SHP77 (cell line): ENCODE measurements around the gene GABRE.
"Not testable (repeated sequence)": the region's sequence is repeated elsewhere in the genome, so short reads cannot be mapped to it uniquely, and the experiment has no call there.

Experiments
- DNase-seq, 2 experiments: peaks; one replicate each; lab custom pipeline; 2025; lab: John Stamatoyannopoulos, UW

Gene GABRE

DNA sequence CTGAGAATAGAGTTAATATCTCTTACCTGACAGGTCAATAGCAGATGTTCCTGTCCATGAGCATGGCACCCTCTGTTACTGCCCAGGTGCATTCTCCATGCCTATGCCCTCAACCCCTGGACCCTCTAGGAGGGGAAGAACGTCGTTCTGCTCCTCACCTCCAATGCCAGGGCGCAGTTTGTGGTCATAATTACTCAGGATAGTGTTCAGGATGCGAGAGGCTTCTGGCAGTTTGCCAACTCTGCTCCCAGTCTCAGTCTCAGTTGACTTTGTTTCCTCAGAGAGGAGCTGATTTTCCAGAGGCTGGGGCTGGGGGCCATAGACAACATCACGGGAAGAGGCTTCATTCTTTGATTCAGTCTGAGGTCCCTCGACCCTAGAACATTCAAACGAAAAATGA lies 4.4 kb downstream of the GABRE start:
- no peak for DNase-seq

DNA sequence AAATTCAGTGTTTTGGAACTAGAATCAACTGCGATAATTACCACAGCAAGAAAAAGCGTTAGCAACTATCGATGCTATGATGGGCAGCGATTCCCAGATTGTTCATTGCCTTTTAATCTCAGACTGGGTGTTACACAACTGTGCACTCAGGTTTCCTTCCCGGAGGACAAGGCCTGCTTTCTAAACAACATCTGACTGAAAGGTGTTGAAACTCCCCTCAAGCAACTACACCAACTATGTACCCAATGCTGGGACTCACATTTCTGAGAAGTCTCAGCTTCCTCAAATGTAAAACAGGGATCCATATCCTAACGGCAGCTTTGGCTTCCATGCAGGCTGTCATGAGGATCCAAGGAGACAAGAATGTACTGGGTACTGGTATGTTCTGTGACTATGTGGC lies 8.2 kb downstream of the GABRE start:
- no peak for DNase-seq

DNA sequence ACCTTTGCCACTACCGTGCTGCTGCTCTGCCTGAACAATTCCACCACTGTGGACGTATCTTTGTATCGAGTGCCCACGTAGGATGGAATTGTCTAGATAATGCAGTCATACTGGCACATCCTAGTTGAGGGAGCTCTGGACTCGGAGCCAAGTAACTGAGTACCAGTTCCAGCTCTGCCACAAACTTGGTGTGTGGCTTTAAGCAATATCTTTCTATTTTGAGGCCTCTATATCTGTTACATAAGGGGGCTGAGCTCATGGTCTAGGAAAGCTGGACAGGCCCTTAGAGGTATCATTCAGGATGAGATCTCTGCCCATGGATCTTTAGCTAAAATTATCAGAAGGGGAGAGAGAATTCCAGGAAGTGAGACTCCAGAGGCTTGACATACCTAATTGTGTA lies 12.4 kb downstream of the GABRE start:
- DNase-seq: no peak

GRCh38 chrX:151958101-151958500 lies 16.4 kb downstream of the GABRE start:
- no peak for DNase-seq

GRCh38 chrX:151954730-151955129 lies 19.7 kb downstream of the GABRE start:
- DNase-seq: no peak

- no peak for DNase-seq
These were observed 36.3 kb downstream of the GABRE start for GRCh38 chrX:151938172-151938571.

- DNase-seq: no peak
These were observed 39.1 kb downstream of the GABRE start for GRCh38 chrX:151935358-151935757.

GRCh38 chrX:151929126-151929525 lies 45.4 kb downstream of the GABRE start:
- DNase-seq: no peak

DNA sequence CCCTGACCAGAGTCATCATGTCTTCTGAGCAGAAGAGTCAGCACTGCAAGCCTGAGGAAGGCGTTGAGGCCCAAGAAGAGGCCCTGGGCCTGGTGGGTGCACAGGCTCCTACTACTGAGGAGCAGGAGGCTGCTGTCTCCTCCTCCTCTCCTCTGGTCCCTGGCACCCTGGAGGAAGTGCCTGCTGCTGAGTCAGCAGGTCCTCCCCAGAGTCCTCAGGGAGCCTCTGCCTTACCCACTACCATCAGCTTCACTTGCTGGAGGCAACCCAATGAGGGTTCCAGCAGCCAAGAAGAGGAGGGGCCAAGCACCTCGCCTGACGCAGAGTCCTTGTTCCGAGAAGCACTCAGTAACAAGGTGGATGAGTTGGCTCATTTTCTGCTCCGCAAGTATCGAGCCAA lies 50.8 kb downstream of the GABRE start:
- DNase-seq: no peak

DNA sequence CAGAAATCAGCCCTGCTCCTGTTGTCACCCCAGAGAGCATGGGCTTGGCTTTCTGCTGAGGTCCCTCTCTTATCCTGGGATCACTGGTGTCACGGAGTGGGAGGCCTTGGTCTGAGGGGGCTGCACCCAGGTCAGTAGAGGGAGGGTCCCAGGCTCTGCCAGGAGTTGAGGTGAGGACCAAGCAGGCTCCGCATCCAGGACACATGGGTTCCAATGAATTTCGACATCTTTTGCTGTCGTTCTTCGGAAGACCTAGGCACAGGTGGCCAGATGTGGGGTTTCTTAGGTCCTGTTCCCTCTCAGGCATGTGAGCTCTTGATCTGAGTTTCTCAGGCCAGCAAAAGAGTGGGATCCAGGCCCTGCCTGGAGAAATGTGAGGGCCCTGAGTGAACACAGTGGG lies 51.8 kb downstream of the GABRE start:
- DNase-seq: no peak

DNA sequence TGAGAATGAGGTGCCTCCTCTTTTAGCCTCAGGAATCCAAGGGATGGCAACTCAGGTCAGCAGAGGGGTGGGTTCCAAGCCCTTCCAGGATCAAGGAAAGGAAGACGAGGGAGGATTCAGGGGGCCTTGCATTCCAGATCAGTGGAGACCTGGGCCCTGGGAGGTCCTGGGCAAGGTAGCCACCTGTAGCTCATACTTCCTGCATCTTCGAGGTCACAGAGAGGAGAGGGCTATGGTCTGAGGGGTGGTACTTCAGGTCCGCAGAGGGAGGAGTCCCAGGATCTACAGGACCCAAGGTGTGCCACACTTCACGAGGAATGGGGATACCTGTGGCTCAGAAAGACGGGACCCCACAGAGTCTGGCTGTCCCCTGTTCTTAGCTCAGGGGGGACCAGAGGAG lies 52.6 kb downstream of the GABRE start:
- DNase-seq: no peak

- DNase-seq: no peak
These were observed 53.2 kb downstream of the GABRE start for GRCh38 chrX:151921292-151921691.

- no peak for DNase-seq
These were observed 53.9 kb downstream of the GABRE start for GRCh38 chrX:151920530-151920929.

- DNase-seq: no peak
These were observed 54.4 kb downstream of the GABRE start for GRCh38 chrX:151920101-151920500.

- no peak for DNase-seq
These were observed 54.9 kb downstream of the GABRE start for GRCh38 chrX:151919610-151920009.

DNA sequence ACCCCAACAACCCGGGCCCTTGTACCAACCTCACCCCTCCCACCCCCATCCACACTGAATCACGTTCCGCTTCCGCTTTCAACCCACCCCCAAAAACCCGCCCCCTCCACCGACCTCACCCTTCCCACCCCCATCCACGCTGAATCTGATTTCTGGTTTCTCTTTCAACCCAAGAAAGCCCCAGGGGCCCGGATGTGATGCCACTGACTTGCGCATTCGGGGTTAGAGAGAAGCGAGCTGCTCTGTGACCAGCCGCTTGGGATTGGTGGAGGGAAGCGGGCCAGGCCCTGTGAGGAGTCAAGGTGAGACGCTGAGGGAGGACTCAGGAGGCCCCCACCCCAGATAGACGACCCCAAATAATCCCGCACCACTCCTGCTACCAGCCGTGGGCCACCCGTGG lies 55.7 kb downstream of the GABRE start:
- DNase-seq: not testable (repeated sequence)

- DNase-seq: peak; percentile 5 to 44
These were observed 61.7 kb downstream of the GABRE start, which contains the start of gene MAGEA4 for GRCh38 chrX:151912780-151913179. Gene MAGEA4 (plus strand): TSS chrX:151912889. CDS start chrX:151923665, 10,776 bp downstream.

- DNase-seq: peak; percentile 24 to 25
These were observed 62.3 kb downstream of the GABRE start for GRCh38 chrX:151912221-151912620.

DNA sequence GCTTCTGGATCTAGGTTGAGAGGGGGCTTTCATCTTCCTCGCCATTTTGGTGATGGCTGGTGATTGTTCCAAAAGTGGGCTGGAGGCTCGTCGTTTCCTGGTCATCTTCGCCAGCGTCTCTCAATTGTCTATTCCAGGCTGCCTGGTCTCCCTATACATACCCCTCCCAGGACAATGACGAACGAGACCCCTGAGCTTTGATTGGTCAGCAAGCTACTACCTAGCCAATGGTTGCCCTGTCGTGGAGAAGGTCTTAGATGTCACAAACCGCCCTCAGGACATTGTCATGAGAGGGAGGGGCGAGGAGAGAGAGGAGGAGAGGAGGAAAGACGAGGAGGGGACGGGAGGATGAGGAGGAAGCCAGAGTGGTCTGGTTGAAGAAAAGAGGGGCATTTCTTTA lies 69.5 kb downstream of the GABRE start:
- DNase-seq: no peak
